Stimulated activated CD4-positive, alpha-beta T cell treated with anti-CD3 and anti-CD28 coated beads, TNF-alpha, amount 100 ng/mL, for 24 hours (primary cell): ENCODE results near the gene UMODL1.
A peak's percentile ranks its signal among the peaks of the same experiment; 100 is the strongest.

Experiments used
- DNase-seq, 3 experiments: peaks; one replicate each; pipeline ENCODE4 v3.0.0-alpha.2; 2020; ENCODE audit warnings: low read depth in 3 of 3

Gene UMODL1

GRCh38 chr21:42097860-42098454, 26.8 kb downstream of the UMODL1 start:
- DNase-seq: no peak

GRCh38 chr21:42098957-42099505, 27.9 kb downstream of the UMODL1 start:
- no peak for DNase-seq

- no peak for DNase-seq
Observed at GRCh38 chr21:42101246-42101645, 30.1 kb downstream of the UMODL1 start.

GRCh38 chr21:42102076-42102475, 31.0 kb downstream of the UMODL1 start:
- no peak for DNase-seq

- no peak for DNase-seq
Observed at GRCh38 chr21:42102526-42102925, 31.4 kb downstream of the UMODL1 start.

- DNase-seq: no peak
Observed at GRCh38 chr21:42102991-42103390, 31.9 kb downstream of the UMODL1 start.

- DNase-seq: no peak
Observed at GRCh38 chr21:42103843-42104242, 32.7 kb downstream of the UMODL1 start.

GRCh38 chr21:42105476-42106315, 34.6 kb downstream of the UMODL1 start:
- no peak for DNase-seq

- DNase-seq: no peak
Observed at GRCh38 chr21:42106425-42106824, 35.3 kb downstream of the UMODL1 start.

GRCh38 chr21:42107177-42107880, 36.2 kb downstream of the UMODL1 start:
- no peak for DNase-seq

GRCh38 chr21:42107881-42108553, 36.9 kb downstream of the UMODL1 start:
- DNase-seq: peak; percentile 27 to 66 (median 38)

GRCh38 chr21:42108554-42109340, 37.6 kb downstream of the UMODL1 start:
- no peak for DNase-seq

GRCh38 chr21:42109473-42109872, 38.4 kb downstream of the UMODL1 start:
- DNase-seq: no peak

GRCh38 chr21:42109873-42110525, 38.9 kb downstream of the UMODL1 start:
- DNase-seq: no peak

GRCh38 chr21:42110691-42111469, 39.8 kb downstream of the UMODL1 start:
- DNase-seq: no peak

GRCh38 chr21:42111470-42111743, 40.3 kb downstream of the UMODL1 start:
- DNase-seq: no peak

- DNase-seq: no peak
Observed at GRCh38 chr21:42111811-42112210, 40.7 kb downstream of the UMODL1 start.

GRCh38 chr21:42112238-42112637, 41.1 kb downstream of the UMODL1 start:
- no peak for DNase-seq

- no peak for DNase-seq
Observed at GRCh38 chr21:42112857-42113256, 41.7 kb downstream of the UMODL1 start.

GRCh38 chr21:42113926-42114409, 42.9 kb downstream of the UMODL1 start:
- DNase-seq: no peak
